Endothelial cell of umbilical vein (primary cell): ENCODE measurements around the gene CHTOP. TPM values are rescaled to one million over a fixed set of nuclear protein-coding genes. Genes with fewer than 3 reads are reported as not detected.

ENCODE experiments used
- BruUV-seq: library from RNA; stranded (reverse); fragments of 400-500 nt; replicated peaks from 2 replicates; lab custom pipeline; 2021; lab: Mats Ljungman, UMichigan
- CTCF ChIA-PET: fragments of 300-600, 350-600 bp; sonication (Branson Sonifier 250); formaldehyde crosslinking; loops from one replicate; lab custom pipeline; 2021; ENCODE audit warnings: antibody characterized with exemption, inconsistent platforms; lab: Charles Lee
- POLR2A ChIA-PET: fragments of 300-600, 350-600 bp; sonication (Branson Sonifier 250); formaldehyde crosslinking; loops from one replicate; lab custom pipeline; 2021; ENCODE audit warnings: antibody characterized with exemption, inconsistent platforms; lab: Charles Lee
- DNase-seq: peaks from one replicate; pipeline ENCODE4 v3.0.0-alpha.2; 2011; ENCODE audit warnings: low read depth, low spot score
- FAIRE-seq: peaks from 2 replicates; lab custom pipeline; 2011; peaks lifted over from hg19 to GRCh38; lab: Jason Lieb, UNC
- H2AFZ ChIP-seq: 2 replicates; pipeline ENCODE4 v1.6.0; 2012; ENCODE audit warnings: low read depth, low read length, control low read depth, inconsistent platforms
- H3K27ac ChIP-seq: 2 replicates; pipeline ENCODE4 v1.5.1; 2011; ENCODE audit warnings: low read depth, mild to moderate bottlenecking, control low read depth, low read length, moderate library complexity; ENCODE audit not compliant: insufficient read depth
- H3K27me3 ChIP-seq, 2 experiments: 2 replicates each; pipeline versions ENCODE4 v1.6.0 to v1.6.1; 2011; ENCODE audit warnings: low read length in 2 of 2, mixed read lengths in 1 of 2; ENCODE audit not compliant: control insufficient read depth in 2 of 2, insufficient read depth in 2 of 2
- H3K36me3 ChIP-seq, 2 experiments: 2 replicates in 1 of 2; 3 replicates in 1 of 2; pipeline ENCODE4 v1.5.1; 2011; ENCODE audit warnings: low read length in 2 of 2, mild to moderate bottlenecking in 1 of 2, moderate library complexity in 1 of 2; ENCODE audit not compliant: control insufficient read depth in 2 of 2, insufficient read depth in 2 of 2; ENCODE audit errors: extremely low read depth in 1 of 2
- H3K4me1 ChIP-seq: 3 replicates; pipeline ENCODE4 v1.5.1; 2011; ENCODE audit warnings: mild to moderate bottlenecking, low read length; ENCODE audit not compliant: control insufficient read depth, insufficient read depth; ENCODE audit errors: extremely low read depth
- H3K4me2 ChIP-seq: 2 replicates; pipeline ENCODE4 v1.6.1; 2011; ENCODE audit warnings: low read length, control low read depth, mixed read lengths; ENCODE audit not compliant: insufficient read depth
- H3K4me3 ChIP-seq, 3 experiments: fragments of 200-600 bp in 1 of 3; sonication (generic), shearing (Covaris generic) in 1 of 3; replicated peaks in 1 of 3; 2 replicates each; pipeline ENCODE4 v1.5.1; 2011 to 2016; ENCODE audit warnings: control low read depth in 3 of 3, low read length in 3 of 3, mild to moderate bottlenecking in 2 of 3, inconsistent platforms in 1 of 3, low read depth in 1 of 3, moderate library complexity in 1 of 3; ENCODE audit not compliant: insufficient read depth in 1 of 3
- H3K79me2 ChIP-seq: 2 replicates; pipeline ENCODE4 v1.6.0; 2012; ENCODE audit warnings: low read length, inconsistent platforms; ENCODE audit not compliant: control insufficient read depth, insufficient read depth
- H3K9ac ChIP-seq: replicated peaks from 2 replicates; pipeline ENCODE3; 2011; ENCODE audit warnings: low read length, control low read depth; ENCODE audit not compliant: insufficient read depth; ENCODE audit errors: extremely low read depth
- H3K9me1 ChIP-seq: replicated peaks from 3 replicates; pipeline ENCODE4 v1.6.0; 2011; ENCODE audit warnings: mild to moderate bottlenecking, low read length; ENCODE audit not compliant: control insufficient read depth, insufficient read depth; ENCODE audit errors: extremely low read depth
- H3K9me3 ChIP-seq: replicated peaks from 2 replicates; pipeline ENCODE4 v1.5.1; 2012; ENCODE audit warnings: low read length, inconsistent platforms; ENCODE audit not compliant: control insufficient read depth, insufficient read depth
- H4K20me1 ChIP-seq: replicated peaks from 2 replicates; pipeline ENCODE3; 2011; ENCODE audit warnings: mild to moderate bottlenecking, low read length; ENCODE audit not compliant: control insufficient read depth, insufficient read depth; ENCODE audit errors: extremely low read depth
- CTCF ChIP-seq, 2 donors: IDR thresholded peaks; 1 replicate in 1 of 2; 2 replicates in 1 of 2; pipeline ENCODE4 v1.5.1; 2011; ENCODE audit warnings: low read length in 2 of 2, mild to moderate bottlenecking in 2 of 2, moderate library complexity in 2 of 2, control low read depth in 1 of 2, inconsistent platforms in 1 of 2, low read depth in 1 of 2; ENCODE audit not compliant: insufficient read depth in 1 of 2; ENCODE audit errors: extremely low read depth in 1 of 2
- EZH2 ChIP-seq: IDR thresholded peaks from 2 replicates; pipeline ENCODE4 v1.6.1; 2012; ENCODE audit warnings: borderline replicate concordance, low read depth, mild to moderate bottlenecking, moderate library complexity, low read length, inconsistent platforms; ENCODE audit not compliant: severe bottlenecking
- FOS ChIP-seq: IDR thresholded peaks from 2 replicates; pipeline ENCODE4 v1.6.1; 2011; ENCODE audit warnings: mild to moderate bottlenecking, low read length, moderate library complexity, borderline replicate concordance; ENCODE audit not compliant: insufficient read depth
- GATA2 ChIP-seq: IDR thresholded peaks from 2 replicates; pipeline ENCODE4 v1.7.0; 2011; ENCODE audit warnings: low read depth, mild to moderate bottlenecking, moderate library complexity, mixed read lengths, low read length; ENCODE audit not compliant: insufficient read length, insufficient read depth
- JUN ChIP-seq: IDR thresholded peaks from 2 replicates; pipeline ENCODE4 v1.6.1; 2011; ENCODE audit warnings: borderline replicate concordance, low read depth; ENCODE audit not compliant: insufficient read length, insufficient read depth
- MYC ChIP-seq: IDR thresholded peaks from one replicate; pipeline ENCODE4 v1.6.1; 2011; ENCODE audit warnings: mild to moderate bottlenecking, low read depth, low read length
- POLR2A ChIP-seq: IDR thresholded peaks from 2 replicates; pipeline ENCODE4 v1.6.1; 2012; ENCODE audit warnings: low read depth, mild to moderate bottlenecking, control low read depth, low read length
- POLR2AphosphoS5 ChIP-seq: IDR thresholded peaks from 2 replicates; pipeline ENCODE4 v1.6.1; 2012; ENCODE audit warnings: low read depth, mild to moderate bottlenecking, control low read depth, low read length, moderate library complexity; ENCODE audit not compliant: insufficient read depth
- dilution Hi-C: fragments of 300-500 bp; cut with MboI; formaldehyde crosslinking; loops from one replicate; pipeline ENCODE4 v1.15.0; 2019; ENCODE audit warnings: low sequenced_read_pairs; ENCODE audit not compliant: extremely low pct_ligation_motif_present
- intact Hi-C: fragments of 100-400 bp; cut with micrococcal nuclease; formaldehyde crosslinking; loops from one replicate; pipeline ENCODE4 v1.10.0; 2022
- polyA plus RNA-seq, 4 experiments: library from polyadenylated mRNA; depleted of rRNA in 3 of 4; stranded (reverse) in 3 of 4; unstranded in 1 of 4; fragments of >200 nt; gene quantifications; 2 replicates each; pipeline versions ENCODE4 v1.2.1 to v1.2.3, GENCODE V29; 2011 to 2012; ENCODE audit warnings: missing spikeins in 1 of 4
- total RNA-seq: library from RNA; stranded (reverse); gene quantifications from 2 replicates; pipeline ENCODE4 v1.2.3, GENCODE V29; 2021
- TF ChIP-seq, protein P1 (sequence below): IDR thresholded peaks from 2 replicates; pipeline ENCODE4 v1.6.1; 2011; ENCODE audit not compliant: insufficient read depth, insufficient read length

CHTOP gene
- total and polyA plus RNA-seq, 2 donors (not counting 3 experiments of a cell fraction or from before 2014, with no cell fraction given): 62.0 to 74.4 TPM

DNA sequence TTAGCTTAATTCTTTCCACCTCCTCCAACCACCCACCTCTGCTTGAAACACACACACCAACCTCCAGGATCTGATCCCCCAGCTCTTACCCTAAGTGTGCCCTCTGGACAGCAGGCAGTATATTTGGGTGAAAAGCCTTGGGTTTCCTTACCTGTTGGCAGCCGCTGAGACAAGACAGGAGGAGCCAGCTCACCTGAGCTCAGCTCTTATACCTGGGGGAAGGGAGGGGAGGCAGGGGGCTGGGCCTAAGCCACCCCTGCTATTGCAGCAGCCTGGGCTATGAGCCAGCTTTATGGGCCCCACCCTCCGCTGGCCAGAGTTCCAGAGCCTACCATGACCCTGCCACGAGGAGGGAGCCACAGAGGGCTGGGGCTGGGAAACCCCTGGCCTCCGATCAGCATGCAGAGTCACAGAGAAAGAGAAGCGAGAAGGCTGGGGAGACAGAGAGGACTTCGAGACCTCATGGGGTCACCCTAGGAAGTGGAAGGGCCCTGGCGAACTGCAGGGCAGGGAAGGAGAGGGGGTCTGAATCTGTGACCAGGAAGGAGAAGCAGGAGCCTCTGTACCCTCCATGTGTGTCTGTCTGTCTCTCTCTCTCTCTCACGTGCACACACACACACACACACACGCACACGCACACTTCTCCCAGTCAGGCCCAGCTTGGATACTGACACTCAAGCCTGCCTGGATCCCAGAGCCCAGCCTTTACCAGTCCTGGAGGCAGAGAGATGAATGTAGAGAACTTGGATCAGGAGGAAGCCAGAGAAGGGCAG, 17.5 kb upstream of the CHTOP start, which contains the start of gene S100A14:
TSS of gene S100A14 (minus strand) at position 182 of the 773 bp plus-strand sequence. CDS start 467 bp downstream, outside the sequence.
- Histone ChIP-seq H3K4me1 (no peaks in the 10 kb centered on the region), H3K9ac (no peak within 1 kb of the TSS), H3K9me3 (no peaks in the 10 kb centered on the region), H3K36me3 (peaks cover 0 to 6% of the 10 kb centered on the region in 2 experiments), H3K27ac (no peak within 1 kb of the TSS), H3K4me3 (no peak within 1 kb of the TSS), H2AFZ (no peak within 1 kb of the TSS), H4K20me1 (no peaks in the 10 kb centered on the region), H3K79me2 (peaks cover 17% of the 10 kb centered on the region), H3K27me3 (no peaks in the 10 kb centered on the region), H3K9me1 (no peaks in the 10 kb centered on the region), H3K4me2 (no peak within 1 kb of the TSS)
- dilution Hi-C loops: no loop called here
- CTCF ChIA-PET: interaction anchor here (1.0 to 6.0 kb wide), 9 partner anchors 8 to 106 kb away, joined by 4 to 121 read pairs (median 11); partner anchors contain the start of genes S100A1, S100A13 and S100A6
- no TSS peak for BruUV-seq
- TF ChIP-seq, protein P1, sequence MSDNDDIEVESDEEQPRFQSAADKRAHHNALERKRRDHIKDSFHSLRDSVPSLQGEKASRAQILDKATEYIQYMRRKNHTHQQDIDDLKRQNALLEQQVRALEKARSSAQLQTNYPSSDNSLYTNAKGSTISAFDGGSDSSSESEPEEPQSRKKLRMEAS: no peak
- no peak for TF ChIP-seq POLR2AphosphoS5
- no peak for TF ChIP-seq POLR2A
- no peak for TF ChIP-seq FOS
- no peak for TF ChIP-seq JUN
- DNase-seq: no peak
- no peak for FAIRE-seq
- POLR2A ChIA-PET: interaction anchor here (0.6 to 4.9 kb wide), 4 partner anchors 11 to 18 kb away, joined by 3 to 27 read pairs (median 8); partner anchors contain the start of genes CHTOP and S100A13
- intact Hi-C loops: no loop called here

DNA sequence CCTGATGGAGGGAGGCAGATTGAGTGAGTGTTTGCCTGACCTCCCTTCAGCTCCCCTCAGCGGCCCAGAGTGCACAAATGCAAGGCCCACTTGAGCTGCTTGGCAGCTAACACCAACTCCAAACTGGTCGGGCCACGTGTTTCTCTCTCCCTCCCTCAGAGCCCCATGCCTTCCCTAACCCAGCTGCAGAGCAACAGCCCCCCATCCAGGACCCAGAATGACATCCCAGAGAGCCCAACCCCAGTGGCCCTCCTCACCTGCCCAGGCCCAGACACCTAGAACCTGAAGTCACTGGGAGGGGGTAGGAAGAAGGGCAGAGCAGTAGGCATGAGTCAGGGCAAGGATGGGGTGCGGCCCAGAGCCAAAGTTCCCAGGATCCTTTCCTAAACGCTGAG, 17.0 kb upstream of the CHTOP start:
- Histone ChIP-seq H4K20me1 (no peaks in the 10 kb centered on the region), H3K36me3 (peaks cover 0 to 6% of the 10 kb centered on the region in 2 experiments), H3K27ac (no peak overlapping the region), H3K9ac (no peak overlapping the region), H3K79me2 (peaks cover 11% of the 10 kb centered on the region), H3K9me3 (no peaks in the 10 kb centered on the region), H3K4me1 (no peaks in the 10 kb centered on the region), H3K27me3 (no peaks in the 10 kb centered on the region), H3K9me1 (no peaks in the 10 kb centered on the region), H2AFZ (no peak overlapping the region), H3K4me2 (no peak overlapping the region), H3K4me3 (no peak overlapping the region)
- intact Hi-C loops: no loop called here
- no TSS peak for BruUV-seq
- ChIA-PET CTCF (interaction anchor here (1.3 to 6.0 kb wide), 11 partner anchors 9 to 106 kb away, joined by 3 to 121 read pairs (median 10); partner anchors contain the start of genes S100A1, S100A13 and S100A6), POLR2A (interaction anchor here (0.6 to 4.9 kb wide), 2 partner anchors 10 to 12 kb away, joined by 3 to 27 read pairs; partner anchors contain the start of gene S100A13)
- FAIRE-seq (no peak), DNase-seq (no peak)
- dilution Hi-C loops: no loop called here
- TF ChIP-seq CTCF (IDR thresholded peaks at IDR 0.05; ENCODE audit: extremely low read depth in 1 of 2, insufficient read depth in 1 of 2, low read depth in 1 of 2, low read length in 2 of 2) (no peak), GATA2 (no peak), MYC (no peak), POLR2A (no peak), JUN (no peak), EZH2 (no peak), POLR2AphosphoS5 (no peak), FOS (no peak)
- TF ChIP-seq, protein P1: no peak
